ENCODE measurements around the gene FAM76A. TPM values are rescaled to one million over a fixed set of nuclear protein-coding genes. Genes with fewer than 3 reads are reported as not detected.
"Not testable (repeated sequence)": the region's sequence is repeated elsewhere in the genome, so short reads cannot be mapped to it uniquely, and the experiment has no call there.

FAM76A gene
- total and polyA plus RNA-seq, 2 experiments from 2014 or later = 3.5 to 9.8 TPM

DNA sequence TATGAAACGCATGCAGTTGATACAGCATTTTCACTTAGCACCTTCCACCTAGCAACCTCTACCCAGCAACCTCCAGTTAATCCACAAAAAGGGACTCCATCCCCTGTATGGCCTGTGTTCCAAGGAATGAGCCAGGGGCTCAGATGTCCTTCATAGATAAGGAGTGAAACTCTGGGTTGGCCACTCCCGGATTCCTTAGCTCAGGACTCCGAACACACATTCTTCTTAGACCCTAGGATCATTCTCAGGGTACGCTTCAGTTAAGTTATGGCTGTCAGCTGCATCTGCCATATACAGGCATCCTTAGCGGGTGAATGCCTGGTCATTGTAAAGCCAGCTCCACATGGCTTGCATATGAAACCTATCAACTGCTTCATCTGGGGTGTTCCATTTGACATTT lies 37.9 kb upstream of the FAM76A start:
- Histone ChIP-seq H2AFZ (no peak overlapping the region), H4K20me1 (ENCODE audit: insufficient read depth, poor library complexity, severe bottlenecking) (no peaks in the 10 kb centered on the region), H3K27me3 (no peaks in the 10 kb centered on the region), H3K9me2 (replicated peaks; ENCODE audit: insufficient read depth) (no peaks in the 10 kb centered on the region), H3K27ac (no peak overlapping the region), H3K9me3 (ENCODE audit: low read depth) (no peaks in the 10 kb centered on the region), H3K79me2 (no peaks in the 10 kb centered on the region), H3K4me2 (no peak overlapping the region), H3K36me3 (replicated peaks; ENCODE audit: insufficient read depth, low read depth) (no peaks in the 10 kb centered on the region), H3K4me3 (no peak overlapping the region), H3K4me1 (ENCODE audit: insufficient read depth) (no peaks in the 10 kb centered on the region)
- WGBS (ENCODE audit: low lambda C conversion rate, missing lambda C conversion rate) = 73% methylated on average over 5 of the region's 5 CpGs
- no peak for DNase-seq (ENCODE audit: low spot score)
- TF ChIP-seq EZH2phosphoT487 (IDR thresholded peaks at IDR 0.05; ENCODE audit: low read depth, severe bottlenecking, unreplicated experiment) (no peak), EZH2 (IDR thresholded peaks at IDR 0.05; ENCODE audit: borderline replicate concordance) (no peak)
- TF ChIP-seq, protein P1, sequence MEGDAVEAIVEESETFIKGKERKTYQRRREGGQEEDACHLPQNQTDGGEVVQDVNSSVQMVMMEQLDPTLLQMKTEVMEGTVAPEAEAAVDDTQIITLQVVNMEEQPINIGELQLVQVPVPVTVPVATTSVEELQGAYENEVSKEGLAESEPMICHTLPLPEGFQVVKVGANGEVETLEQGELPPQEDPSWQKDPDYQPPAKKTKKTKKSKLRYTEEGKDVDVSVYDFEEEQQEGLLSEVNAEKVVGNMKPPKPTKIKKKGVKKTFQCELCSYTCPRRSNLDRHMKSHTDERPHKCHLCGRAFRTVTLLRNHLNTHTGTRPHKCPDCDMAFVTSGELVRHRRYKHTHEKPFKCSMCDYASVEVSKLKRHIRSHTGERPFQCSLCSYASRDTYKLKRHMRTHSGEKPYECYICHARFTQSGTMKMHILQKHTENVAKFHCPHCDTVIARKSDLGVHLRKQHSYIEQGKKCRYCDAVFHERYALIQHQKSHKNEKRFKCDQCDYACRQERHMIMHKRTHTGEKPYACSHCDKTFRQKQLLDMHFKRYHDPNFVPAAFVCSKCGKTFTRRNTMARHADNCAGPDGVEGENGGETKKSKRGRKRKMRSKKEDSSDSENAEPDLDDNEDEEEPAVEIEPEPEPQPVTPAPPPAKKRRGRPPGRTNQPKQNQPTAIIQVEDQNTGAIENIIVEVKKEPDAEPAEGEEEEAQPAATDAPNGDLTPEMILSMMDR (IDR thresholded peaks at IDR 0.05; ENCODE audit: poor library complexity) = no peak

DNA sequence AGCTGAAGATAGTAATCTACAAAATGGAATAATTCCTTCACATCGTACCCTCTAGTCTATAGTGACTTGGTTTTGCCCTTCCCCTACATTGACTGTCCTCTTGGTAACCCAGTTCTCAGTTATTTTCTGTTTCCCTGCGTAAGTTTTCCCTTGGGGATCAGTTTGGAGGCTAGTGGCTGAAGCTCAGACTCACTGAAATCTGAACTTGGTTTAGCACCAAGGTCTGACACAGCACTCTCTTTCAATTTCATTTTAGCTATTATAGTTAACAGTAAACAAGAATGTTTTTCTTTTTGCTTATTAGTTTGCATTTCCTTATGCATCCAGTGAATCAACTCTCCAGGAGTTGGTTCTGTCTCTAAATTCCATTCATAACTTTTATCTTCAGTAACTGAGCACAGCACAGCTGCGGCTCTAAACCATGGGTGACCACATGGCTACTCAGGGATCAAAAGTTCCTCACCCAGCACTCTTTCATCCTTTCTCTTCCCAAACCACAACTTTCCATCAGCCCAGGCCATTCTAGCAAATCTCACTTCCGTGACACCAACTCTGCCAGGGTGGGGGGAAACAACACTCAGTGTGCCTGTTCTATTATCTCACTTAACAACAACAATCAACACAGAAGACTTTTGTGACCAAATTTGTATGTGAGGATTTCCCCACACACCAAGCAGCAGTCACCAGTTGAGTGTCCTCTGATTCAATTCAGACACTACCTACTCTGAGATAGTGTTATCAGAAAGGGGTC lies 36.2 kb upstream of the FAM76A start:
- H4K20me1 ChIP-seq (ENCODE audit: insufficient read depth, poor library complexity, severe bottlenecking) = no peaks in the 10 kb centered on the region
- WGBS (ENCODE audit: low lambda C conversion rate, missing lambda C conversion rate) = 80% methylated on average over 4 of the region's 4 CpGs
- no peak overlapping the region for H3K4me3 ChIP-seq
- no peak overlapping the region for H3K27ac ChIP-seq
- H3K27me3 ChIP-seq = no peaks in the 10 kb centered on the region
- H3K9me2 ChIP-seq (replicated peaks; ENCODE audit: insufficient read depth) = no peaks in the 10 kb centered on the region
- no peaks in the 10 kb centered on the region for H3K4me1 ChIP-seq (ENCODE audit: insufficient read depth)
- no peak overlapping the region for H2AFZ ChIP-seq
- no peaks in the 10 kb centered on the region for H3K36me3 ChIP-seq (replicated peaks; ENCODE audit: insufficient read depth, low read depth)
- no peak overlapping the region for H3K4me2 ChIP-seq
- H3K79me2 ChIP-seq = no peaks in the 10 kb centered on the region
- H3K9me3 ChIP-seq (ENCODE audit: low read depth) = no peaks in the 10 kb centered on the region
- DNase-seq (ENCODE audit: low spot score) = no peak
- TF ChIP-seq EZH2 (IDR thresholded peaks at IDR 0.05; ENCODE audit: borderline replicate concordance) = no peak
- TF ChIP-seq EZH2phosphoT487 (IDR thresholded peaks at IDR 0.05; ENCODE audit: low read depth, severe bottlenecking, unreplicated experiment) = no peak
- TF ChIP-seq, protein P1 (IDR thresholded peaks at IDR 0.05; ENCODE audit: poor library complexity) = no peak

DNA sequence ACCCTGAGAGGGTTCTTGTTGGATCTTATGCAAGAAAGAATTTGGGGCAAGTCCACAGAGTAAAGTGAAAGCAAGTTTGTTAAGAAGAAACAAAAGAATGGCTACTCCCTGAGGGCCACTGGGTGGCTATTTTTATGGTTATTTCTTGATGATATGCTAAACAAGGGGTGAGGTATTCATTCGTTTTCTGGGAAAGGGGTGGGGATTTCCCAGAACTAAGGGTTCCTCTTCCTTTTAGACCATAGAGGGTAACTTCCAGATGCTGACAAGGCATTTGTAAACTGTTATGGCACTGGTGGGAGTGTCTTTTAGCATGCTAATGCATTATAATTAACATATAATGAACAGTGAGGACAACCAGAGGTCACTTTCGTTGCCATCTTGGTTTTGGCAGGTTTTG lies 35.6 kb upstream of the FAM76A start:
- Histone ChIP-seq H4K20me1 (ENCODE audit: insufficient read depth, poor library complexity, severe bottlenecking) (no peaks in the 10 kb centered on the region), H3K36me3 (replicated peaks; ENCODE audit: insufficient read depth, low read depth) (no peaks in the 10 kb centered on the region), H2AFZ (no peak overlapping the region), H3K27ac (no peak overlapping the region), H3K9me3 (ENCODE audit: low read depth) (no peaks in the 10 kb centered on the region), H3K9me2 (replicated peaks; ENCODE audit: insufficient read depth) (no peaks in the 10 kb centered on the region), H3K4me3 (no peak overlapping the region), H3K79me2 (no peaks in the 10 kb centered on the region), H3K4me2 (no peak overlapping the region), H3K27me3 (no peaks in the 10 kb centered on the region), H3K4me1 (ENCODE audit: insufficient read depth) (no peaks in the 10 kb centered on the region)
- DNase-seq (ENCODE audit: low spot score) = no peak
- 87% methylated on average over 2 of the region's 2 CpGs for WGBS (ENCODE audit: low lambda C conversion rate, missing lambda C conversion rate)
- TF ChIP-seq, protein P1 (IDR thresholded peaks at IDR 0.05; ENCODE audit: poor library complexity) = no peak
- TF ChIP-seq EZH2phosphoT487 (IDR thresholded peaks at IDR 0.05; ENCODE audit: low read depth, severe bottlenecking, unreplicated experiment) (no peak), EZH2 (IDR thresholded peaks at IDR 0.05; ENCODE audit: borderline replicate concordance) (no peak)

DNA sequence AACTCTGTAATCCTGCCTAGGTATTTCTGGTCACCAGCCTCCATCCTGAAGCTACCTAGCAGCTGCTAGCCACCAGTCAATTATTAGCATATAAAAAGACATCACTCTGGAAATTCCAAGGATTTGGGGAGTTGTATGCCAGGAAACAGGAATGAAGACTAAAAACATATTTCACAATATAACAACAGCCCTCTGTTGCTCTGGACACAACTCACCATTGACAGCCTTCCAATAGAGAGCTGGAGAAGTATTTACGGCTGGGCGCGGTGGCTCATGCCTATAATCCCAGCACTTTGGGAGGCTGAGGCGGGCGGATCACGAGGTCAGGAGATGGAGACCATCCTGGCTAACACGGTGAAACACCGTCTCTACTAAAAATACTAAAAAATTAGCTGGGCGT lies 28.9 kb upstream of the FAM76A start:
- not testable (repeated sequence) for H3K79me2 ChIP-seq; H3K9me2 ChIP-seq (replicated peaks; ENCODE audit: insufficient read depth)
- WGBS (ENCODE audit: low lambda C conversion rate, missing lambda C conversion rate) = 83% methylated on average over 9 of the region's 9 CpGs

More for the DNA sequence above, 28.9 kb upstream of the FAM76A start:
- H3K27ac ChIP-seq; H3K9me3 ChIP-seq (ENCODE audit: low read depth); H3K4me2 ChIP-seq; H3K27me3 ChIP-seq; DNase-seq (ENCODE audit: low spot score); H4K20me1 ChIP-seq (ENCODE audit: insufficient read depth, poor library complexity, severe bottlenecking); H3K36me3 ChIP-seq (replicated peaks; ENCODE audit: insufficient read depth, low read depth); H3K4me3 ChIP-seq; H2AFZ ChIP-seq; H3K4me1 ChIP-seq (ENCODE audit: insufficient read depth): not testable (repeated sequence)

Data from hepatocyte (in vitro differentiated cells).